ENCODE results near the gene CUL2. TPM values are rescaled to one million over a fixed set of nuclear protein-coding genes. Genes with fewer than 3 reads are reported as not detected.

Gene CUL2
- total and polyA plus RNA-seq, 10 of the 15 experiments (the other 5 are each of a cell fraction or from before 2014, with no cell fraction given) = 11.9 to 56.5 (median 33.2) TPM

GRCh38 chr10:35126530-35127288, 36.6 kb upstream of the CUL2 start, which contains the start of gene CREM (continued):
- TF ChIP-seq, protein P1, sequence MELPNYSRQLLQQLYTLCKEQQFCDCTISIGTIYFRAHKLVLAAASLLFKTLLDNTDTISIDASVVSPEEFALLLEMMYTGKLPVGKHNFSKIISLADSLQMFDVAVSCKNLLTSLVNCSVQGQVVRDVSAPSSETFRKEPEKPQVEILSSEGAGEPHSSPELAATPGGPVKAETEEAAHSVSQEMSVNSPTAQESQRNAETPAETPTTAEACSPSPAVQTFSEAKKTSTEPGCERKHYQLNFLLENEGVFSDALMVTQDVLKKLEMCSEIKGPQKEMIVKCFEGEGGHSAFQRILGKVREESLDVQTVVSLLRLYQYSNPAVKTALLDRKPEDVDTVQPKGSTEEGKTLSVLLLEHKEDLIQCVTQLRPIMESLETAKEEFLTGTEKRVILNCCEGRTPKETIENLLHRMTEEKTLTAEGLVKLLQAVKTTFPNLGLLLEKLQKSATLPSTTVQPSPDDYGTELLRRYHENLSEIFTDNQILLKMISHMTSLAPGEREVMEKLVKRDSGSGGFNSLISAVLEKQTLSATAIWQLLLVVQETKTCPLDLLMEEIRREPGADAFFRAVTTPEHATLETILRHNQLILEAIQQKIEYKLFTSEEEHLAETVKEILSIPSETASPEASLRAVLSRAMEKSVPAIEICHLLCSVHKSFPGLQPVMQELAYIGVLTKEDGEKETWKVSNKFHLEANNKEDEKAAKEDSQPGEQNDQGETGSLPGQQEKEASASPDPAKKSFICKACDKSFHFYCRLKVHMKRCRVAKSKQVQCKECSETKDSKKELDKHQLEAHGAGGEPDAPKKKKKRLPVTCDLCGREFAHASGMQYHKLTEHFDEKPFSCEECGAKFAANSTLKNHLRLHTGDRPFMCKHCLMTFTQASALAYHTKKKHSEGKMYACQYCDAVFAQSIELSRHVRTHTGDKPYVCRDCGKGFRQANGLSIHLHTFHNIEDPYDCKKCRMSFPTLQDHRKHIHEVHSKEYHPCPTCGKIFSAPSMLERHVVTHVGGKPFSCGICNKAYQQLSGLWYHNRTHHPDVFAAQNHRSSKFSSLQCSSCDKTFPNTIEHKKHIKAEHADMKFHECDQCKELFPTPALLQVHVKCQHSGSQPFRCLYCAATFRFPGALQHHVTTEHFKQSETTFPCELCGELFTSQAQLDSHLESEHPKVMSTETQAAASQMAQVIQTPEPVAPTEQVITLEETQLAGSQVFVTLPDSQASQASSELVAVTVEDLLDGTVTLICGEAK (IDR thresholded peaks at IDR 0.05; ENCODE audit: borderline replicate concordance) = peak; percentile 72; the same call in 1 of the 2 replicates
- TF ChIP-seq HSF1 (IDR thresholded peaks at IDR 0.05; ENCODE audit: low read depth, low read length) (no peak), ZNF274 (IDR thresholded peaks at IDR 0.05; ENCODE audit: insufficient read depth, insufficient read length) (no peak), CUX1 (IDR thresholded peaks at IDR 0.05; ENCODE audit: insufficient replicate concordance, low read depth, low read length) (no peak), PAX5 (IDR thresholded peaks at IDR 0.05; ENCODE audit: borderline replicate concordance, low read depth, low read length) (peak; percentile 46; the same call in 1 of the 2 replicates), ETV6 (conservative IDR thresholded peaks at IDR 0.05 in 1 of 2, IDR thresholded peaks at IDR 0.05 in 1 of 2; ENCODE audit: borderline replicate concordance in 1 of 2, low read depth in 1 of 2) (peak in 1 of 2 experiments; percentile 63; a peak in 2 of 4 replicates), KDM1A (IDR thresholded peaks at IDR 0.05; ENCODE audit: borderline replicate concordance) (no peak), RAD21 (IDR thresholded peaks at IDR 0.05; ENCODE audit: insufficient read depth, low read depth, low read length) (peak; percentile 91), MTA2 (IDR thresholded peaks at IDR 0.05; ENCODE audit: low read depth) (peak; percentile 53; the same call in 1 of the 2 replicates), CHD2 (IDR thresholded peaks at IDR 0.05; ENCODE audit: borderline replicate concordance, low read depth, low read length) (peak; percentile 90), KAT2A (conservative IDR thresholded peaks at IDR 0.05; ENCODE audit: control insufficient read depth, low read depth, low read length) (no peak), GATAD2B (conservative IDR thresholded peaks at IDR 0.05; ENCODE audit: low read depth) (no peak), NR2F1 (conservative IDR thresholded peaks at IDR 0.05) (peak; percentile 85; the same call in 1 of the 2 replicates), HDAC2 (IDR thresholded peaks at IDR 0.05) (no peak), RB1 (IDR thresholded peaks at IDR 0.05; ENCODE audit: borderline replicate concordance) (peak; percentile 37; the same call in 1 of the 2 replicates), ZNF217 (IDR thresholded peaks at IDR 0.05) (no peak), WRNIP1 (IDR thresholded peaks at IDR 0.05; ENCODE audit: borderline replicate concordance, low read depth, low read length) (no peak), RAD51 (IDR thresholded peaks at IDR 0.05) (no peak), SUZ12 (IDR thresholded peaks at IDR 0.05; ENCODE audit: unreplicated experiment) (no peak), POLR2A (IDR thresholded peaks at IDR 0.05; ENCODE audit: low read depth, low read length) (peak; percentile 97)

All from GM12878 (cell line).